Vagina (tissue), 2 donors: ENCODE measurements around the gene EBF3.

Experiments
- CTCF ChIP-seq, 3 experiments: fragments of 450-650 bp in 2 of 3; fragments of 200-600 bp in 1 of 3; sonication (generic) in 1 of 3; IDR thresholded peaks; one replicate each; pipeline ENCODE4 v1.5.1; 2017 to 2019; ENCODE audit warnings: antibody characterized with exemption in 3 of 3, mild to moderate bottlenecking in 2 of 3, moderate library complexity in 2 of 3
- POLR2AphosphoS5 ChIP-seq, 2 donors: sonication (generic); formaldehyde crosslinking; IDR thresholded peaks; one replicate each; pipeline ENCODE4 v1.9.0; 2017; ENCODE audit warnings: antibody characterized with exemption in 2 of 2, mild to moderate bottlenecking in 2 of 2, low read depth in 1 of 2; ENCODE audit not compliant: insufficient read depth in 1 of 2

GRCh38 chr10:129965425-129965808, 1.3 kb upstream of the EBF3 start:
- TF ChIP-seq CTCF (IDR thresholded peaks at IDR 0.05) = no peak
- no peak for TF ChIP-seq POLR2AphosphoS5 (IDR thresholded peaks at IDR 0.05; ENCODE audit: insufficient read depth in 1 of 2, low read depth in 1 of 2)
